Activated CD4-positive, CD25-positive, alpha-beta regulatory T cell (primary cell): ENCODE data around the gene TMEM59L.

Source experiments
- DNase-seq, 4 experiments: peaks; one replicate each; lab custom pipeline; 2025; lab: John Stamatoyannopoulos, UW

Gene TMEM59L

DNA sequence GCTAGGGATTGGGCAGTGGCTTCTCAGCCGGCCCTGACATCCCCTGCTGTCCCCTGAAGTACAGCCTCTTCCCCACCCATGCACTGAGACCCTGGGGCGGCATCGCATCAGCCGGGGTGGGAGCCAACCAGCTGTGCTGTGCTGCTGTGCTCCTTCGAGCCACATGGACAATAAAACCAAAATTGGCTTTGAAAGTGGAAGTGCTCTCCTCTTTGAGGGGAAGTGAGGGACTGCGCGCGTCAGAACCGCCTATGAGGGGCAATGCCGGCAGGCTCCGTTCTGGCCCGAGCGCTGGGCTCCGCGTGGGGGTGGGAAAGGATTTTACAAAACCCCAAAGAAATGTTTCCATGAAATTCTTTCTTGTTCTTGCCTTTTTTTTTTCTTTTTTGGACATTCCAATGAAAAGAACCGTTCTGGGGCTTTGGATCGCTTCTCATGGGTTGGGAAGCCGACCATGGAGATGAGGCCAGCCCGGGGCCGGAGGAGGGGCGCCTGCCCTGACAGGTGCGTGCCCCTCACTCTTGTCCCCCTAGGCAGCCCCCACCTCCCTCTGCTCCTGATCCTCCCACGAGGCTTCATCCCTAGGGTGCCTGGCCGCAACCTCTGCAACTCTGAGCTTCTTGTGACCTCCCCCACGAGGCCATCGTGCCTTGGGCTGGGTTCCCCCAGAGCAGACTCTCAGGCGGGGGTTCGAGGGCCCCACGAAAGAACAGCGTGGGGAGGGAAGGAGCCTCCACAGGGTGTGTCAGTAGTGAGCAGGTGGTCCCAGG, 46.8 kb downstream of the TMEM59L start:
- DNase-seq = no peak

- no peak for DNase-seq
These were observed 47.6 kb downstream of the TMEM59L start for GRCh38 chr19:18660051-18660910.

- no peak for DNase-seq
These were observed 48.4 kb downstream of the TMEM59L start for GRCh38 chr19:18660939-18661670.

DNA sequence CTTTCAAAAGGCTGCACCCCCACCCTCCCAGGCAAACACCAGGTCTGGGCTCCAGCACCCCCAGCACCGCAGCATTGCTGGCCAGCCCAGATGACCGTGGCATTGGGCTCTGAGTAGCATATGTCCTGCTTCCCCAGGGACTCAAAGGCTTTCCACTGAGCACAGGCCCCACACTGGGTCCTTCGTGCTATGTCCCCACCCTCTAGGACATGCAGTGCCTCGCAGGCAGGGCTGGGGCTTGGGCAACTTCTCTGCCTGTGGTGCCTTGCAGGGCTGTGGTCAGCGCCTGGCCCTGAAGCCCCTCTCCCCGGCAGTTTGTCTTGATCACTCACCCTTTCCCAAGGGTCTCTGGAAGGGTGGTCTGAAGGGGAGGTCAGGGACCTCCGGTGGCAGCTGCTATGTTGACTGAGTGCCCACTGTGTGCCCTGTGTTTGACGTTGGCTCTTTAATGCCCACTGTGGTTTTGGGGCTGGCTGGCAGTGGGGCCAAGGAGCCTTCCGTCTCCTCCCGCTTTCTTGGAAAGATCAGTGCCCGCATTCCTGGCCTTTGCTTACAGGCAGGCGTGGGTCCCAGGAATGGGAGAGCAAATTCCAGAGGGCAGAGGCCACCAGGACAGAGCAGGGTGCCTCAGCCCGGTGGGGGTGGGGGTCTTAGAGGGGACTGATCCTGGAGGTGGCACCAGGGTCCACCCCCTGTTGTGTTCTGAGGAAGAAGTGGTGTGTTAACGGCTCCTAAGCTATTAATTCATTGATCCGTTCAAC, 50.5 kb downstream of the TMEM59L start:
- DNase-seq = no peak

GRCh38 chr19:18663940-18664530, 51.4 kb downstream of the TMEM59L start:
- no peak for DNase-seq

DNA sequence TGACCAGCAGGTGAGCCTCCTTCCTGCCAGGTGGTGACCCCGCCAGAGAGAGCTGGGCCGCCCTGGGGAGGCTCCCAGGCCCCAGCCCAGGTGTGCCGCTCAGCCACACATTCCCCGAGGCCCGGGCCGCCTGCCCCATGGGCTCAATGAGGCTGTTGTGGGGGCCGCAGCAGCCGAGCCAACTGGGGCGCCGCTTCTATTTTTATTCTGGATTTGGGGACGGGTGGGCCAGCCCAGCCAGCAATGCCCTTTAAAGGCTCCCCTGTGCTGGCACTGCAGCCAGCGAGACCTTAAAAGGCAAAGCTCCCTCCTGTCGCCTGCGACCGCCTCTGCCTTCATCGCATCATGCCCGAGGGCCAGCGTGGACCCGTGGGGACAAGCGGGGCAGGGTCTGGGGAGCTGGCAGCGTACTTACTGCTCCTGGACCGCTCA, 53.1 kb downstream of the TMEM59L start:
- no peak for DNase-seq

DNA sequence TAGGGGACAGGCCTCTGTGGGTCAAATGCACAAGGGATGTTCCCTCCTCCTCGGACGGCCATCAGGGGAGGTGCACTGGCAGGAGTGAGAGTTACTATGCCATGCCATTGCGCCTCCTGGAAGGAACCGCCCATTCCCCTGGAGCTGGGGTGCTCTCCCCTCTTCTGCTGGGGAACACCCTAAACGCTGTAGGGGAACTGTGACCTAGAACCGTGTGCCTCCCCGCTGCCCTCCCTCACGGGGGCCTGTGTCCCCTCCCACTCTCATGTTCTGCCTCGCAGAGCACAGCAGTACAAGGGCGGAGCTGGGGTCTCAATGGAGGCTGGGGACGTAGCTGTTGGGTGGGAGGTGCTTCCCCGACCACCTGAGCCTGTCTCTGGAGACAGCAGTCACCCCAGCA, 53.6 kb downstream of the TMEM59L start:
- DNase-seq = no peak

DNA sequence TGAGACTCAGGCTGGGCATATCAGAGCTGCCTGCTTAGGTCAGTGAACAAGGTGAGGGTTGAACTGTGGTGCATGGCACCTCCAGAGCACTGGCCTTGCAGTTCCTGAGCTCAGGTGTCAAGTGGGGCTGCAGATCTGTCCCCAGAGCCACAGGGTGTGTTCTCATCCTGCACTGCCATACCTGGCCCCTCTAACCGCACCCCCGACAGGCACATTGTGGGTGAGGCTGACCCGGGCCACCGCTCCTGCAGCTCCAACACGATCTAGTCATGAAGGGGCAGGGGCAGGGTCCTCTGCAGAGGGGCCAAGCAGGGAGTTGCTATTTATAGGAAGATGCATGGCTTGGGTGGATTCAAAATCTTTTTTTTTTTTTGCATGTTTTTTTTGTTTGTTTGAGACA, 54.1 kb downstream of the TMEM59L start:
- DNase-seq = no peak

DNA sequence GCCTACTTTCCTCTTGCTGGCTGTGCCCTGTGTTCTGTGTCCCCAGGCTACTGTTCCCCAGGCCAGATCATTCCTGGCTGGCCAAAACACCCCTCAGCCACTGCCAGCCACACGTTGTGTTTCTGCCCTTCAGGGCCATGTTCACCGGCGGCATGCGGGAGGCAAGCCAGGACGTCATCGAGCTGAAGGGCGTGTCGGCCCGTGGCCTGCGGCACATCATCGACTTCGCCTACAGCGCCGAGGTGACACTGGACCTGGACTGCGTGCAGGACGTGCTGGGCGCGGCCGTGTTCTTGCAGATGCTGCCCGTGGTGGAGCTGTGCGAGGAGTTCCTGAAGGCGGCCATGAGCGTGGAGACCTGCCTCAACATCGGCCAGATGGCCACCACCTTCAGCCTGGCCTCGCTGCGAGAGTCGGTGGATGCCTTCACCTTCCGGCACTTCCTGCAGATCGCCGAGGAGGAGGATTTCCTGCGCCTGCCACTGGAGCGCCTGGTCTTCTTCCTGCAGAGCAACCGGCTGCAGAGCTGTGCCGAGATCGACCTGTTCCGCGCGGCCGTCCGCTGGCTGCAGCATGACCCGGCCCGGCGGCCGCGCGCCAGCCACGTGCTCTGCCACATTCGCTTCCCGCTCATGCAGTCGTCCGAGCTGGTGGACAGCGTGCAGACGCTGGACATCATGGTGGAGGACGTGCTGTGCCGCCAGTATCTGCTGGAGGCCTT, 55.0 kb downstream of the TMEM59L start:
- no peak for DNase-seq

DNA sequence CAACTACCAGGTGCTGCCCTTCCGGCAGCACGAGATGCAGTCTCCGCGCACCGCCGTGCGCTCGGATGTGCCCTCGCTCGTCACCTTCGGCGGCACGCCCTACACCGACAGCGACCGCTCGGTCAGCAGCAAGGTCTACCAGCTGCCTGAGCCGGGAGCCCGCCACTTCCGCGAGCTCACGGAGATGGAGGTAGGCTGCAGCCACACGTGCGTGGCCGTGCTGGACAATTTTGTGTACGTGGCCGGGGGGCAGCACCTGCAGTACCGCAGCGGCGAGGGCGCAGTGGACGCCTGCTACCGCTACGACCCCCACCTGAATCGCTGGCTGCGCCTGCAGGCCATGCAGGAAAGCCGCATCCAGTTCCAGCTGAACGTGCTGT, 55.6 kb downstream of the TMEM59L start:
- no peak for DNase-seq

- no peak for DNase-seq
These were observed 56.3 kb downstream of the TMEM59L start for GRCh38 chr19:18668744-18669523.

DNA sequence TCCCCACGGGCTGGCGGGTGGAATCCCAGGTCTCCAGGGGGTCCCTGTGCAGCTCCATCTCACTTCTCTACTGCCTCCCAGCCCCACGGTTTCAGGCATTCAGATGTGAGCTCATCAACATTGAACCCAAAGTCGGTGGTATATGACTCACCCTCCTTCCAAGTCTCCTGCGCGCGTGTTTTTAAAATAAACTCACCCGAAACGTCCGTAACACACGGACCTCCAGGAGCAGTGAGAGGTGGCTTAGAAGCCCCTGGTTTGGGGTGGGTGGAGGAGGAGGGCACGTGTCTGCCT, 56.8 kb downstream of the TMEM59L start:
- DNase-seq = no peak

- DNase-seq = no peak
These were observed 57.2 kb downstream of the TMEM59L start for GRCh38 chr19:18669883-18670282.

- no peak for DNase-seq
These were observed 57.6 kb downstream of the TMEM59L start for GRCh38 chr19:18670312-18670711.
